Fibroblast of villous mesenchyme (primary cell): ENCODE results near the gene PTGDR2. TPM values are rescaled to one million over a fixed set of nuclear protein-coding genes. Genes with fewer than 3 reads are reported as not detected.

ENCODE experiments used
- DNase-seq: peaks from one replicate; pipeline ENCODE4 v3.0.0-alpha.2; 2010; ENCODE audit warnings: low read depth
- H3K4me3 ChIP-seq: 2 replicates; pipeline ENCODE4 v1.5.1; 2011; ENCODE audit warnings: low read depth, mild to moderate bottlenecking, low read length
- total RNA-seq: library from RNA; depleted of rRNA; stranded (reverse); fragments of >200 nt; gene quantifications from 2 replicates; pipeline ENCODE4 v1.2.3, GENCODE V29; 2012
- TF ChIP-seq, protein P1 (sequence below): IDR thresholded peaks from 2 replicates; pipeline ENCODE4 v1.5.1; 2012; ENCODE audit warnings: low read depth, mild to moderate bottlenecking, low read length; ENCODE audit not compliant: insufficient read depth

PTGDR2 gene
- total RNA-seq, 1 donor = not detected

DNA sequence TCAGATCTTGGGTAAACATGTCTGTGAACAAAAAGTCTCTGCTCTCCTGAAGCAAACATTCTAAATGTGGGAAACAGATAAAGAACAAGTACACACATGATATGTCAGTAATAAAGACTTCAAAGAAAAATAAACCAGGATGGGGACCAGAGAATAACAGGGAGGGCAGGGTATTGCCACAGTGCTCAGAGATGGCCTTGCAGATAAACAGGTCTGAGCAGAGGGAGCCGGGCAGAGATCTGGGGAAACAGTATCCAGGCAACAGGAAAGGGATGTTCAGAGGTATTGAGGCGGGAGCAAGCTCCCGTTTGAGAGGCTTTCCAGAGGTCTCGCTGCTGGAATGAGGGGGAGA lies 10.9 kb downstream of the PTGDR2 start:
- DNase-seq = peak; percentile 55
- no peak overlapping the region for H3K4me3 ChIP-seq
- TF ChIP-seq, protein P1, sequence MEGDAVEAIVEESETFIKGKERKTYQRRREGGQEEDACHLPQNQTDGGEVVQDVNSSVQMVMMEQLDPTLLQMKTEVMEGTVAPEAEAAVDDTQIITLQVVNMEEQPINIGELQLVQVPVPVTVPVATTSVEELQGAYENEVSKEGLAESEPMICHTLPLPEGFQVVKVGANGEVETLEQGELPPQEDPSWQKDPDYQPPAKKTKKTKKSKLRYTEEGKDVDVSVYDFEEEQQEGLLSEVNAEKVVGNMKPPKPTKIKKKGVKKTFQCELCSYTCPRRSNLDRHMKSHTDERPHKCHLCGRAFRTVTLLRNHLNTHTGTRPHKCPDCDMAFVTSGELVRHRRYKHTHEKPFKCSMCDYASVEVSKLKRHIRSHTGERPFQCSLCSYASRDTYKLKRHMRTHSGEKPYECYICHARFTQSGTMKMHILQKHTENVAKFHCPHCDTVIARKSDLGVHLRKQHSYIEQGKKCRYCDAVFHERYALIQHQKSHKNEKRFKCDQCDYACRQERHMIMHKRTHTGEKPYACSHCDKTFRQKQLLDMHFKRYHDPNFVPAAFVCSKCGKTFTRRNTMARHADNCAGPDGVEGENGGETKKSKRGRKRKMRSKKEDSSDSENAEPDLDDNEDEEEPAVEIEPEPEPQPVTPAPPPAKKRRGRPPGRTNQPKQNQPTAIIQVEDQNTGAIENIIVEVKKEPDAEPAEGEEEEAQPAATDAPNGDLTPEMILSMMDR = no peak

DNA sequence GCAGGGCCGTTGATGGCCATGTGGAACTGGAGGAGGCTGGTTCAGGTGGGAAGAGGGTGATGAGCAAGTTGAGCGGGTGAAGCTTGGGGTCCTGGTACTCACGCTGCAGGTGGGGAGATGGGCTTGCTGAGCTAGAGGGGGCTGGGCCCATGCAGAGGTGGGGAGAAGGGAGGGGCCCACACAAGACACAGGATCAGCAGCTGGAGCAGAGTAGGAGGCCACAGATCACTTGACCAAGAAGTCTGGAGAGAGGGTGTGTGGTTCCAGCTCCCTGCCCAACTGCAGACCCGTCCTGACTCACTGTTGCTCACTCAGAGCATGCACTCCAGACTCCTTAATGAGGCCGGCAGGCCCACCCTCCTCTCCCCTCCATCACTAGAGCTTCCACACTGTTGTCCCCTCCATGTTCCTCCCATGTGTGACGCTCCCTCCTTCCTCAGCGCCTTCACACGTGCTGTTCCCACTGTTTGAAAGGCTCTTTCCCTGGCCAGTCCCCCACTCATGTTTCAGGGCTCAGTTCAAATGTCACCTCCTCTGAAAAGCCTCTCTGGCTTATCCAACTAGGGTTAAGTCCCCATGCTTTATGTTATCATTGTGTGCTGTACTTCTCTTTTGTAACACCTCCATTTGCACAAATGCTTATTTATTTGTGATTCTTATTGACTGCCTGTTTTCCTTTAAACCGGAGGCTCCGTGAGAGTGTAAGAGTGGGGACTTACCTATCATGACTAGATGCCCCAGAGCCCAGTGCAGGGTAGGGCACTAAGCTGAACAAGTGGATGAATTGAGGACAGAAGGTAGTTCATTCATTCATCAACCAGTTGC lies 11.5 kb downstream of the PTGDR2 start:
- peak overlapping the region; percentile 92 for H3K4me3 ChIP-seq
- peak; percentile 27 for DNase-seq
- TF ChIP-seq, protein P1 = no peak

DNA sequence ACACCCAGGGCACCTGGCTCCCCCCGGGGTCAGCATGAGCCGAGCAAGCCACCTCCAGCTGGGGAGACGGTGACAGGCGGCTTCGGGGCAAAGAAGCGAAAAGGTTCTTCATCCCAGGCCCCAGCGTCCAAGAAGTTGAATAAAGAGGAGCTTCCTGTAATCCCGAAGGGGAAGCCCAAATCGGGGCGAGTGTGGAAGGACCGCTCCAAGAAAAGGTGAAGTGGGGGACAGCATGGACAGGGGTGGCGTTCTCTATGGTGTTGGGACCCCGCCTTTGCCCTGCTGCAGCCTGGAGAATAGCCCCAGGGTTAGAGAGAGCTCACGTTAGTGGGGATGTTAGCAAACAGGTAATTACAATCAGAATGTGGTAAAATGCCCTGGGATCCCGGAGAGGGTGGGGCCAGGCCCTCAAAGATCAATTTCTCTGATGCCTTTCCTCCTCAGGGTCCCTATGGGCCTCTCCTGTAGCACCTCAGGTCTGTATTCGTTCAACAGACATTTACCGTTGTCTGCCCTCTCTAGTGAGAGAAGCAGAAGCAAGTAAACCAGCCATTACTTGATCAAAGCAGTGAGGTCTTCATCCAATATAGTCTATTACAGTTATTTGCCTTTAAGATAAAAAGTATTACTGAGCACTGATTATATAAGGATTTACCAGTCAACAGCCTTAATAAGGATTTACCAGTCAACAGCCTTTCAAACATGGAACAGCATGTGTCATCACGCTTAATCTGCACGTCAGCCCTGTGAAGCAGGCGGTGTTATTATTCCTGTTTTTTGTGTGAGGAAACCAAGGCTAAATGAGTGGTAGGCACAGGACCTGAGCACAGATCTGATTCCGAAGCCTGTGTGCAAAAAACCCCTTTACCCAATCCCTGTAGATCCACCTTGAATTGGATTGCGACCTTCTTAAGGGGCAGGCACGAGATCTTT lies 12.8 kb downstream of the PTGDR2 start:
- H3K4me3 ChIP-seq = peak overlapping the region; percentile 92
- TF ChIP-seq, protein P1 = no peak
- DNase-seq = peak; percentile 44

DNA sequence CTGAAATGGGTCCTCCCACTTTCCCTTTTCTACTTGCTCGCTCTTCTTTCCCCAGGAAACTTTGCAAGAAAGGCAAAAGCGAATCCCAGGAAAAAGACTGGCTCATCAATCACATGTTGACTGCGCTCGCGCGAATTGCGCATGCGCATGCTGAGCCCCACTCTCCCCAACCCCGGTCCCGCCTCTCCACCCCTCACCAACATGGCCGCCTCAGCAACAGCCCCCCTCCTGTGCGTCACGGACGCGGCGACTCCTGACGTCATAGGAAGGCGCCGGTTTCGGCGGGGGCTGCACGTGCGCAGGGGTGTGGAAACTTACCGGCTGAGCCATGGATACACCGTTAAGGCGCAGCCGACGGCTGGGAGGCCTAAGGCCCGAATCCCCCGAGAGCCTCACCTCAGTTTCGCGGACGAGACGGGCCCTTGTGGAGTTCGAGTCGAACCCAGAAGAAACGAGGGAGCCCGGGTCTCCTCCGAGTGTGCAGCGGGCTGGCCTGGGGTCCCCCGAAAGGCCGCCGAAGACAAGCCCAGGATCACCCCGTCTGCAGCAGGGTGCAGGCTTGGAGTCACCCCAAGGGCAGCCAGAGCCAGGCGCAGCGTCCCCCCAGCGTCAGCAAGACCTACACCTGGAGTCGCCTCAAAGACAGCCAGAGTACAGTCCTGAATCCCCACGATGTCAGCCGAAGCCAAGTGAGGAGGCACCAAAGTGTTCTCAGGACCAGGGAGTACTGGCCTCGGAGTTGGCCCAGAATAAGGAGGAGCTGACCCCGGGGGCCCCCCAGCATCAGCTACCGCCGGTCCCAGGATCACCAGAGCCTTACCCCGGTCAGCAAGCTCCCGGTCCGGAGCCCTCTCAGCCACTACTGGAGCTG lies 13.7 kb downstream of the PTGDR2 start, which contains the start of gene CCDC86:
CCDC86 (plus strand) TSS at position 317 of the 871 bp plus-strand sequence; CDS start at position 329, 12 bp downstream.
- peak; percentile 97 for DNase-seq
- peak within 1 kb of the TSS; percentile 92 for H3K4me3 ChIP-seq
- TF ChIP-seq, protein P1 = no peak

DNA sequence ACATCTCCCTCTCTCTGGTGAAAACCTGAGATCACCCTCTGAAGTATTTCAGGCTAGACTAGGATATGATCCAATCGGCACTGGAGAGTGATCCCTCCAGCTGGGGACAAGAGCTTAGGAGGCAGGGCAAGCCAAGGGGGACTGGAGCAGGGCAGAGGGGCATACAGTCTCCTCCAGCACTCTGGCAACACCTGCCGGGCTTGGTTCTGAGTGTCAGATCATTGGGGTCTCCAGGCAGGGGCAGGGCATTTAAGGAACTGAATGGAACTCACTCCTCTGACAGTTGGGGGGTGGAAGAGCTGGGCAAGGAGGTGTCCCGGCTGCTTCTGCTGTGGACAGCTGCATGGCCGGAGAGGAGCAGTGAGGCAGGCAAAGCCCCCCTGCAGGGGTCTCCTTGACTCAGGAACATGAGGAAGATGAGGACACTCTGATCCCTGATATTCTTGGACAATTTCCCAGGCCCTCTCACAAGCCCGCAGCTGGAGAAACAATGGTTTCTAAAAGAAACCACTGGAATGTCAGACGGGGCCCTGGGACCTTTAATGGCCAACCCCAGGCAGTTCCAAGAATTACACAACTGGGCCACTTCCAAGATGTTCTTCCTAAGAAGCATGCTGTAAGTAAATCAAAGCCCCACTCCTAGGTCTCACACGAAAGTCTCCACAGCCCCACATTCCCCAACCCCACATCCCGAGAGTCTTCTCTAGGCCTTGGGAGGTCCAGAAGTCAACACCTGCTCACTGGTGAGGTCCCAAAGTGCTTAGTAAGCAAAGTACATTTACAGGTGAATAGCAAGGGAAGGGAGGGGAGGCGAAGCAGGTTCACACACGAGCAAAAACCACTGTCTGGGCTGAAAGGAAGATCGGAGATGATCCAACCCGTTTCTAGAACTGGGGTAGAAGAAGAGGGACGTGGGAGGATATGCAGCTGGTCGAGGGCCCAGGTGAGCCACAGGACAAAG lies 15.0 kb downstream of the PTGDR2 start:
- no peak overlapping the region for H3K4me3 ChIP-seq
- peak; percentile 88 for DNase-seq
- TF ChIP-seq, protein P1 = no peak
